Stimulated activated CD4-positive, alpha-beta T cell treated with anti-CD3 and anti-CD28 coated beads, Interleukin-4, amount 100 ng/mL, for 4 hours (primary cell): Measurements from ENCODE around the gene ANKEF1.
"Not testable (repeated sequence)": the region's sequence is repeated elsewhere in the genome, so short reads cannot be mapped to it uniquely, and the experiment has no call there.

Experiments used
- DNase-seq, 2 experiments: peaks; one replicate each; pipeline ENCODE4 v3.0.0-alpha.2; 2020

ANKEF1 gene

GRCh38 chr20:10033905-10034650, 709 bp upstream of the ANKEF1 start:
- no peak for DNase-seq

- DNase-seq, result not testable (repeated sequence)
These were observed 1.5 kb downstream of the ANKEF1 start for GRCh38 chr20:10036321-10036720.

GRCh38 chr20:10040070-10040975, 5.5 kb downstream of the ANKEF1 start:
- no peak for DNase-seq

- DNase-seq, result no peak
These were observed 7.3 kb downstream of the ANKEF1 start for GRCh38 chr20:10042086-10042485.

GRCh38 chr20:10047427-10047826, 12.6 kb downstream of the ANKEF1 start:
- DNase-seq, result no peak

GRCh38 chr20:10051185-10051584, 16.4 kb downstream of the ANKEF1 start:
- DNase-seq, result no peak

GRCh38 chr20:10059006-10059405, 24.2 kb downstream of the ANKEF1 start:
- no peak for DNase-seq

GRCh38 chr20:10060226-10060625, 25.4 kb downstream of the ANKEF1 start:
- no peak for DNase-seq

- no peak for DNase-seq
These were observed 26.9 kb downstream of the ANKEF1 start for GRCh38 chr20:10061641-10062040.

GRCh38 chr20:10063482-10063881, 28.7 kb downstream of the ANKEF1 start:
- no peak for DNase-seq

- no peak for DNase-seq
These were observed 29.8 kb downstream of the ANKEF1 start for GRCh38 chr20:10064611-10065010.

- no peak for DNase-seq
These were observed 30.5 kb downstream of the ANKEF1 start for GRCh38 chr20:10065154-10065833.

- no peak for DNase-seq
These were observed 32.5 kb downstream of the ANKEF1 start for GRCh38 chr20:10067321-10067720.

- DNase-seq, result no peak
These were observed 39.7 kb downstream of the ANKEF1 start for GRCh38 chr20:10074513-10074912.

- no peak for DNase-seq
These were observed 40.8 kb downstream of the ANKEF1 start for GRCh38 chr20:10075606-10076005.

- no peak for DNase-seq
These were observed 41.6 kb downstream of the ANKEF1 start for GRCh38 chr20:10076126-10077080.

GRCh38 chr20:10077081-10077471, 42.3 kb downstream of the ANKEF1 start:
- no peak for DNase-seq

- no peak for DNase-seq
These were observed 43.1 kb downstream of the ANKEF1 start for GRCh38 chr20:10077886-10078285.

- DNase-seq, result no peak
These were observed 43.6 kb downstream of the ANKEF1 start for GRCh38 chr20:10078403-10078802.

- no peak for DNase-seq
These were observed 45.2 kb downstream of the ANKEF1 start for GRCh38 chr20:10079964-10080363.

- DNase-seq, result no peak
These were observed 45.8 kb downstream of the ANKEF1 start for GRCh38 chr20:10080574-10080973.

- DNase-seq, result no peak
These were observed 55.2 kb downstream of the ANKEF1 start for GRCh38 chr20:10089871-10090587.
